Measurements from ENCODE around the gene WNT11. TPM values are rescaled to one million over a fixed set of nuclear protein-coding genes. Genes with fewer than 3 reads are reported as not detected.

Gene WNT11
- total RNA-seq, 1 donor from 2014 or later = 0.37 TPM

- Mint-ChIP-seq H3K9me3 (ENCODE audit: unreplicated experiment) (peaks cover 28% of the 10 kb centered on the region), H3K4me1 (ENCODE audit: low read depth, unreplicated experiment) (peaks cover 1% of the 10 kb centered on the region), H3K36me3 (ENCODE audit: unreplicated experiment) (no peaks in the 10 kb centered on the region), H3K27me3 (ENCODE audit: unreplicated experiment) (peaks cover 27% of the 10 kb centered on the region), H3K4me3 (ENCODE audit: unreplicated experiment) (peak overlapping the region; percentile 15), H3K27ac (ENCODE audit: unreplicated experiment) (no peak overlapping the region)
- TF ChIP-seq CTCF (IDR thresholded peaks at IDR 0.05; ENCODE audit: partially characterized antibody, unreplicated experiment) = no peak
- DNase-seq = no peak
Measured at GRCh38 chr11:76233196-76233921, 27.1 kb upstream of the WNT11 start.

- H3K27me3 Mint-ChIP-seq (ENCODE audit: unreplicated experiment) = peaks cover 26% of the 10 kb centered on the region
- no peak overlapping the region for H3K4me3 Mint-ChIP-seq (ENCODE audit: unreplicated experiment)
- no peak overlapping the region for H3K27ac Mint-ChIP-seq (ENCODE audit: unreplicated experiment)
- DNase-seq = no peak
- H3K36me3 Mint-ChIP-seq (ENCODE audit: unreplicated experiment) = no peaks in the 10 kb centered on the region
- TF ChIP-seq CTCF (IDR thresholded peaks at IDR 0.05; ENCODE audit: partially characterized antibody, unreplicated experiment) = no peak
- H3K9me3 Mint-ChIP-seq (ENCODE audit: unreplicated experiment) = peaks cover 30% of the 10 kb centered on the region
- H3K4me1 Mint-ChIP-seq (ENCODE audit: low read depth, unreplicated experiment) = peaks cover 1% of the 10 kb centered on the region
Measured at GRCh38 chr11:76232026-76232665, 25.8 kb upstream of the WNT11 start.

- H3K4me3 Mint-ChIP-seq (ENCODE audit: unreplicated experiment) = no peak overlapping the region
- no peak for DNase-seq
- peaks cover 22% of the 10 kb centered on the region for H3K9me3 Mint-ChIP-seq (ENCODE audit: unreplicated experiment)
- no peak overlapping the region for H3K27ac Mint-ChIP-seq (ENCODE audit: unreplicated experiment)
- peaks cover 1% of the 10 kb centered on the region for H3K4me1 Mint-ChIP-seq (ENCODE audit: low read depth, unreplicated experiment)
- no peaks in the 10 kb centered on the region for H3K36me3 Mint-ChIP-seq (ENCODE audit: unreplicated experiment)
- TF ChIP-seq CTCF (IDR thresholded peaks at IDR 0.05; ENCODE audit: partially characterized antibody, unreplicated experiment) = no peak
- peaks cover 21% of the 10 kb centered on the region for H3K27me3 Mint-ChIP-seq (ENCODE audit: unreplicated experiment)
Measured at GRCh38 chr11:76231121-76231738, 24.9 kb upstream of the WNT11 start.

- Mint-ChIP-seq H3K4me1 (ENCODE audit: low read depth, unreplicated experiment) (peaks cover 1% of the 10 kb centered on the region), H3K27ac (ENCODE audit: unreplicated experiment) (no peak overlapping the region), H3K4me3 (ENCODE audit: unreplicated experiment) (no peak overlapping the region), H3K36me3 (ENCODE audit: unreplicated experiment) (no peaks in the 10 kb centered on the region), H3K9me3 (ENCODE audit: unreplicated experiment) (peaks cover 16% of the 10 kb centered on the region), H3K27me3 (ENCODE audit: unreplicated experiment) (peaks cover 14% of the 10 kb centered on the region)
- peak; percentile 75 for DNase-seq
- TF ChIP-seq CTCF (IDR thresholded peaks at IDR 0.05; ENCODE audit: partially characterized antibody, unreplicated experiment) = no peak
Measured at GRCh38 chr11:76230392-76230791, 24.1 kb upstream of the WNT11 start.

Data from glutamatergic neuron (in vitro differentiated cells).